HG03565 (cell line): ENCODE results near the gene AP3B2.
"Not testable (repeated sequence)": the region's sequence is repeated elsewhere in the genome, so short reads cannot be mapped to it uniquely, and the experiment has no call there.

Experiments
- ATAC-seq: cut with Tn5 transposase; IDR thresholded peaks from one replicate; pipeline ENCODE4 v1.9.1; 2021; ENCODE audit warnings: mild to moderate bottlenecking, moderate library complexity; ENCODE audit not compliant: unreplicated experiment

Gene AP3B2

GRCh38 chr15:82709421-82710207 is at the start of gene AP3B2:
Gene AP3B2, minus strand, starts transcription at chr15:82709875. Its CDS starts 169 bp downstream, at chr15:82709706.
- ATAC-seq = peak; percentile 82

GRCh38 chr15:82751308-82751707 is 41.6 kb upstream of the AP3B2 start:
- no peak for ATAC-seq

- peak; percentile 15 for ATAC-seq
These were observed 41.1 kb upstream of the AP3B2 start for GRCh38 chr15:82750831-82751180.

- peak; percentile 85 for ATAC-seq
These were observed 40.5 kb upstream of the AP3B2 start for GRCh38 chr15:82749951-82750830.

- ATAC-seq = no peak
These were observed 38.6 kb upstream of the AP3B2 start for GRCh38 chr15:82748315-82748714.

- ATAC-seq = no peak
These were observed 34.1 kb upstream of the AP3B2 start for GRCh38 chr15:82743810-82744209.

GRCh38 chr15:82742134-82742533 is 32.5 kb upstream of the AP3B2 start:
- no peak for ATAC-seq

GRCh38 chr15:82739086-82739485 is 29.4 kb upstream of the AP3B2 start:
- ATAC-seq = no peak

GRCh38 chr15:82737975-82738374 is 28.3 kb upstream of the AP3B2 start:
- no peak for ATAC-seq

- ATAC-seq = no peak
These were observed 21.9 kb upstream of the AP3B2 start for GRCh38 chr15:82731527-82731926.

GRCh38 chr15:82730022-82730530 is 20.4 kb upstream of the AP3B2 start:
- no peak for ATAC-seq

GRCh38 chr15:82726816-82727215 is 17.1 kb upstream of the AP3B2 start:
- ATAC-seq = no peak

- ATAC-seq = no peak
These were observed 5.3 kb upstream of the AP3B2 start for GRCh38 chr15:82715003-82715402.

GRCh38 chr15:82714016-82714415 is 4.3 kb upstream of the AP3B2 start:
- no peak for ATAC-seq

GRCh38 chr15:82712036-82712435 is 2.4 kb upstream of the AP3B2 start:
- ATAC-seq = no peak

- no peak for ATAC-seq
These were observed 1.3 kb upstream of the AP3B2 start for GRCh38 chr15:82710926-82711490.

- no peak for ATAC-seq
These were observed 507 bp upstream of the AP3B2 start for GRCh38 chr15:82710208-82710555.

- no peak for ATAC-seq
These were observed 624 bp downstream of the AP3B2 start for GRCh38 chr15:82709081-82709420.

- ATAC-seq = not testable (repeated sequence)
These were observed 3.8 kb downstream of the AP3B2 start for GRCh38 chr15:82705856-82706255.

GRCh38 chr15:82699726-82700125 is 9.9 kb downstream of the AP3B2 start:
- no peak for ATAC-seq

GRCh38 chr15:82698711-82699345 is 10.8 kb downstream of the AP3B2 start:
- ATAC-seq = no peak
